UCSD-AML1 (cell line): Measurements from ENCODE around the gene BLOC1S5.

ENCODE experiments used
- DNase-seq: peaks from one replicate; lab custom pipeline; 2025; ENCODE audit not compliant: unreplicated experiment; lab: John Stamatoyannopoulos, UW

BLOC1S5 gene

GRCh38 chr6:8082572-8082953 is 18.4 kb upstream of the BLOC1S5 start:
- DNase-seq: no peak

- no peak for DNase-seq
Measured at GRCh38 chr6:8080362-8081151, 16.4 kb upstream of the BLOC1S5 start.

GRCh38 chr6:8079126-8079525 is 14.9 kb upstream of the BLOC1S5 start:
- DNase-seq: no peak

- DNase-seq: no peak
Measured at GRCh38 chr6:8077991-8078390, 13.8 kb upstream of the BLOC1S5 start.

- DNase-seq: no peak
Measured at GRCh38 chr6:8075704-8076103, 11.5 kb upstream of the BLOC1S5 start.

- no peak for DNase-seq
Measured at GRCh38 chr6:8075185-8075584, 11.0 kb upstream of the BLOC1S5 start.

- DNase-seq: no peak
Measured at GRCh38 chr6:8074213-8074612, 10.0 kb upstream of the BLOC1S5 start.

GRCh38 chr6:8073758-8074157 is 9.6 kb upstream of the BLOC1S5 start:
- DNase-seq: no peak

- no peak for DNase-seq
Measured at GRCh38 chr6:8070718-8071117, 6.5 kb upstream of the BLOC1S5 start.

GRCh38 chr6:8069631-8070284 is 5.6 kb upstream of the BLOC1S5 start:
- no peak for DNase-seq

GRCh38 chr6:8069151-8069550 is 5.0 kb upstream of the BLOC1S5 start:
- DNase-seq: no peak

GRCh38 chr6:8066108-8066507 is 1.9 kb upstream of the BLOC1S5 start:
- no peak for DNase-seq

- no peak for DNase-seq
Measured at GRCh38 chr6:8065519-8065911, 1.3 kb upstream of the BLOC1S5 start.

GRCh38 chr6:8064638-8065518 is 689 bp upstream of the BLOC1S5 start:
- no peak for DNase-seq

- DNase-seq: no peak
Measured at GRCh38 chr6:8061736-8062135, 2.5 kb downstream of the BLOC1S5 start.

- no peak for DNase-seq
Measured at GRCh38 chr6:8060346-8060745, 3.8 kb downstream of the BLOC1S5 start.

- no peak for DNase-seq
Measured at GRCh38 chr6:8059129-8059528, 5.1 kb downstream of the BLOC1S5 start.

GRCh38 chr6:8057793-8058192 is 6.4 kb downstream of the BLOC1S5 start:
- DNase-seq: no peak

- no peak for DNase-seq
Measured at GRCh38 chr6:8057263-8057662, 6.9 kb downstream of the BLOC1S5 start.

- no peak for DNase-seq
Measured at GRCh38 chr6:8054276-8054675, 9.9 kb downstream of the BLOC1S5 start.

- no peak for DNase-seq
Measured at GRCh38 chr6:8047541-8048292, 16.5 kb downstream of the BLOC1S5 start.
